Measurements from ENCODE around the gene CHRNA9. TPM values are rescaled to one million over a fixed set of nuclear protein-coding genes. Genes with fewer than 3 reads are reported as not detected.

CHRNA9 gene
- total RNA-seq, 1 donor = 0.09 TPM

- DNase-seq (ENCODE audit: low read depth) = no peak
- no peak overlapping the region for H3K4me3 ChIP-seq (ENCODE audit: low read depth, low read length)
- no peak for TF ChIP-seq CTCF (IDR thresholded peaks at IDR 0.05; ENCODE audit: insufficient read depth, low read length)
These were observed 40.5 kb downstream of the CHRNA9 start for GRCh38 chr4:40375620-40376019.

GRCh38 chr4:40377512-40378365 lies 42.6 kb downstream of the CHRNA9 start:
- DNase-seq (ENCODE audit: low read depth) = no peak
- no peak for TF ChIP-seq CTCF (IDR thresholded peaks at IDR 0.05; ENCODE audit: insufficient read depth, low read length)
- no peak overlapping the region for H3K4me3 ChIP-seq (ENCODE audit: low read depth, low read length)

- TF ChIP-seq CTCF (IDR thresholded peaks at IDR 0.05; ENCODE audit: insufficient read depth, low read length) = no peak
- no peak overlapping the region for H3K4me3 ChIP-seq (ENCODE audit: low read depth, low read length)
- no peak for DNase-seq (ENCODE audit: low read depth)
These were observed 43.5 kb downstream of the CHRNA9 start for GRCh38 chr4:40378619-40379018.

GRCh38 chr4:40379248-40379647 lies 44.1 kb downstream of the CHRNA9 start:
- DNase-seq (ENCODE audit: low read depth) = no peak
- no peak for TF ChIP-seq CTCF (IDR thresholded peaks at IDR 0.05; ENCODE audit: insufficient read depth, low read length)
- H3K4me3 ChIP-seq (ENCODE audit: low read depth, low read length) = no peak overlapping the region

GRCh38 chr4:40380647-40381046 lies 45.5 kb downstream of the CHRNA9 start:
- no peak for DNase-seq (ENCODE audit: low read depth)
- H3K4me3 ChIP-seq (ENCODE audit: low read depth, low read length) = no peak overlapping the region
- no peak for TF ChIP-seq CTCF (IDR thresholded peaks at IDR 0.05; ENCODE audit: insufficient read depth, low read length)

- TF ChIP-seq CTCF (IDR thresholded peaks at IDR 0.05; ENCODE audit: insufficient read depth, low read length) = no peak
- no peak for DNase-seq (ENCODE audit: low read depth)
- H3K4me3 ChIP-seq (ENCODE audit: low read depth, low read length) = no peak overlapping the region
These were observed 53.1 kb downstream of the CHRNA9 start for GRCh38 chr4:40388239-40388638.

All from fibroblast of the aortic adventitia (primary cell).